SKM-1 treated with dmso at 0.1 percent for 144 hours (cell line): ENCODE measurements around the gene HIPK4.
A peak's percentile ranks its signal among the peaks of the same experiment; 100 is the strongest.
"Not testable (repeated sequence)": the region's sequence is repeated elsewhere in the genome, so short reads cannot be mapped to it uniquely, and the experiment has no call there.

Experiments
- DNase-seq: peaks from one replicate; lab custom pipeline; 2025; ENCODE audit not compliant: unreplicated experiment; lab: John Stamatoyannopoulos, UW

Gene HIPK4

GRCh38 chr19:40341601-40342482 lies 48.1 kb downstream of the HIPK4 start:
- no peak for DNase-seq

DNA sequence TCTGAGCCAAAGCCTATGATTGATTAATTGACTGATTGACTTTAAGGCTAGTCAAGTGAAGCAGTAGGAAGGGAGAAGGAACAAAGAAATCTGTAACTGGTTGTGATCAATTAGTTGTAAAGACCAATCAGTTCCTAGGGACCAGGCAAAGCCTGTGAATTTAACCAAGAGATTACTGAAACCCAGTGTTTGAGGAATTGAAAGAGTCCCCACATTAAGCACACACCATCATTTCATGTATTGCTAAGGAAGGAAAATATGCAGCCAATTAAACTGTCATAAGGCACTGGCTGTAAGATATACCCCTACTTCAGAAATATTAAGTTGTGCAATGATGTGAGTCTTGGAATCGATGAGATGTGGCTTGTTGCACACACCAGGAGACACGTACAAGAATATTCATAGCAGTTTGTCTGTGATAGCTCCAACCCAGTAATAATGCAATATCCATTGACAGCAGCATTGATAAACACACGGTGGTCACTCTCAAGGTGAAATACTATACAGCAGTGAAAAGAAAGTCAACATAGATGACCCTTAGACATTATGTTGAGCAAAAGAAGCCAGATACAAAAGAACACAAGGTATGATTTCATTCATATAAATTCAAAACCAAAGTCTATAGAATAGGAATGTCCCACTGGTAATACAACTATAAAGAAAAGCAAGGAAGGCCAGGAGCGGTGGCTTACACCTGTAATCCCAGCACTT lies 50.8 kb downstream of the HIPK4 start:
- DNase-seq: no peak

- no peak for DNase-seq
Measured at GRCh38 chr19:40337594-40337993, 52.4 kb downstream of the HIPK4 start.

DNA sequence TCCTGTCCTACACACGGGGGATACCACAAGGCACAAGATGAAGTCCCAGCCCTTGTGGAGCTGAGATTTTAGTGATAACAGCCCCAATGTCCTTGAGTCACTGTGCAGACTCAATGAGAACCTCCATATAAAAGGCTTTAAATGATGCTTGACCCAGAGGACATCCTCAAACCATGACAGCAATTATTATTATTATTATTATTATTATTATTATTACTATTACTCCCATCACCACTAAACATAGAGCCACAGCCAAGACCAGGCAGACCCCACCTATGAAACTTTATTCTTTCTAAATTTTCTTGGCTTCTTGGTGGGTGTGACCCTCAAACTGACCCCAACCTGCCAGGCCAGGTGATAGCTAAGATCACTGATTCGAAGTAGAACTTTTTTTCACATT lies 52.9 kb downstream of the HIPK4 start:
- DNase-seq: no peak

- no peak for DNase-seq
Measured at GRCh38 chr19:40336601-40336900, 53.4 kb downstream of the HIPK4 start.

- DNase-seq: no peak
Measured at GRCh38 chr19:40335855-40336600, 54.0 kb downstream of the HIPK4 start.

DNA sequence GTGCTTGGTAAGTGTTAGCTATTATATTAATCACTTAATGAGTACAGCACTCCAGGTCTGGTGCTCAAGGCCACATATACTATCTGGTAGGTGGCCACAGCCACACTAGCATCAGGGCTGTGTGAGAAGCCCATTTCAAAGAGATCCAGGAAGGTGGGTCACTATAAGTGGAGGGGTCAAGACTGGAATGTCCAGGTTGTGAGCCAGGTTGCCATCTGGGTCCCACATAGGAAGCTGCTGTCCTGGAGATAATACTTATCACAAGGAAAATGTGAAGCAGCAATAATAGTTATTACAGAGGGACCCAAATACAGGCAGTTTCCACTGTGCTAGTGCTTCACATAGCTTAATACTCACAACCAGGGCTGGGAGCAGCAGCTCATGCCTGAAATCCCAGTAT lies 54.9 kb downstream of the HIPK4 start:
- DNase-seq: no peak

DNA sequence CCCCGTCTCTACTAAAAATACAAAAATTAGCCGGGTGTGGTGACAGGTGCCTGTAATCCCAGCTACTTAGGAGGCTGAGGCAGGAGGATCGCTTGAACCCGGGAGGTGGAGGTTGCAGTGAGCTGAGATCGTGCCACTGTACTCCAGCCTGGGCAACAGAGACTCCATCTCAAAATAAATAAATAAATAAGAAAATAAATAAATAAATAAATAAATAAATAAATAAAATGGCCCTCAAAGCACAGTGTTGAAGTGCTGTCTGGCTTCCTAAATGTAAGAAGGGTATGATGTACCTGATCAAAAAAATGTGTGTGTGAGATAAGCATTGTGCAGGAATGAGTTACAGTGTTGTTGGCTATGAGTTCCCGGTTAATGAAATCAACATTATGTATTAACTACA lies 56.9 kb downstream of the HIPK4 start:
- DNase-seq: not testable (repeated sequence)

DNA sequence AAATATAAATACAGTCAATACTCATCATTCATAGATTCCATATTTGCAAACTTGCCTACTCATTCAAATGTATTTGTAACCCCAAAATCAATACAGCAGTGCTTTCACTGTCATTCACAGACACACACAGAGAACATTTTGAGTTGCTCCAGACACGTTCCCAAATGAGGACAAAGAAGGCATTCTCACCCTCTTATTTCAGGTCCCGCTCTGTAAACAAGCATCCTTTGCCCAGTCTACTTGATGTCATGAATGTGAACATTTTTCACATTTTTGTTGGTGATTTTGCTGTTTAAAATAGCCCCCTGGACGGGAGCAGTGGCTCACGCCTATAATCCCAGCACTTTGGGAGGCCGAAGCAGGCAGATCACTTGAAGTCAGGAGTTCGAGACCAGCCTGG lies 57.3 kb downstream of the HIPK4 start:
- no peak for DNase-seq

DNA sequence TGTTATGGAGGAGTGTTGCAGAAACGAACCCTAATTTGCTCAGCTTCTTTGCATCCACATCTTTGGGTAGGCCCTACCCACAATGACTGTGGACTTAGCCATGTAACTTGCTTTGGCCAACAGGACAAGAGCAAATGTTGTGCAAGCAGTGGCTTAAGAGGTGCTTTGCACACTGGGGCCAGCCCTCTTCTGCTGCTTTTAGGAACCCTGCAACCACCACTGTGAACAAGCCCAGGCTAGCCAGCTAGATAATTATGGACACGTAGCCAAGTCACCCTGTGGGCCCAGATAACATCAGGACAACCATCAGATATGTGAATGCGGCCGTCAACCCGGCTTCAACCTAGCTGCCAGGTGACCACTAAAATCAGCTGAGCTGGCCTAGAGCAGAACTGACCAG lies 58.9 kb downstream of the HIPK4 start:
- DNase-seq: peak; percentile 40
